GM18951 (cell line): Measurements from ENCODE around the gene RALGAPA2.

ENCODE experiments used
- POLR2A ChIP-seq: IDR thresholded peaks from 4 replicates; pipeline ENCODE4 v1.6.1; 2011; ENCODE audit warnings: mild to moderate bottlenecking; ENCODE audit not compliant: insufficient read length, insufficient read depth; ENCODE audit errors: extremely low read depth
- in situ Hi-C: fragments of 300-500 bp; cut with MboI; formaldehyde crosslinking; loops from one replicate; pipeline ENCODE4 v1.12.0; 2022; ENCODE audit warnings: low sequenced_read_pairs, mixed read lengths, inconsistent platforms; ENCODE audit not compliant: unreplicated experiment

RALGAPA2 gene

DNA sequence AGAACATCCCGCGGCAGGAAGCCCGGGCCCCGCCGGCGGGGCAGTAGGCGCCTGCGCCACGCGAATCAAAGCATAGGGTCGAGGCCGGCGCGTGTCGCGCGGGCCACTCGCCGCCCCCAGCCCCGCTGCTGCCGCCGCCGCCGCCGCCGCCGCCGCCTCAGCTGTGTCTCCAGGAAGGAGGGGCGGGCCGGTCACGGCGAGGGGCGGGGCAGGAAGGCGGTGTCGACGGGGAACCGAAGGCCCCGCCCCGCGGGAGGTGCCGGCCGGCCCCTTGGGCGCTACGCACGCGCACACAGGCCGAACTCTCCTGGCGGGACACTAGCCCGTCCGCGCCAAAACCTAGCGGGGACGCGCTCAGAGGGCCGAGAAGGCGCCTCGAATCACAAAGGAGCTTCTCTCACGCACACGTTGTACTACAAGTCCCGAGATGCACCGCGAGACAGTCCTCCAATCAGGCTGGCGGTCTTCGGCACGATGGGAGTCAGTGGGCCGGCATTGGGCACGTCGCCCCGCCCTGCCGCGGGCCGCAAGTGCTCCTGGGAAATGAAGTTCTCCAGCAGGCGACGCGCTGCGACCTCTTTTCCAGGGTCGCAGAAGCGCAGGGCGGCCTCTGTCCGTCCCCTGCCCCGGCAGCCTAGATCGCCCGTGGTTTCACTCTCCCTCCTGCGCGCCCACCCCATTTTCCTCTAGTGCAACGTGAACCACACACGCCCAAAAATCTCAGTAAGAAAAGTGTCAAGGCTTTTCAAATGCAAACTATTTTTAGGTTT lies at the start of gene RALGAPA2:
Gene RALGAPA2, minus strand, starts transcription at position 171 of the 770 bp plus-strand sequence. Its CDS starts 164 bp downstream, at position 7.
- TF ChIP-seq POLR2A, result peak; percentile 43
- in situ Hi-C loops, result no loop called here

DNA sequence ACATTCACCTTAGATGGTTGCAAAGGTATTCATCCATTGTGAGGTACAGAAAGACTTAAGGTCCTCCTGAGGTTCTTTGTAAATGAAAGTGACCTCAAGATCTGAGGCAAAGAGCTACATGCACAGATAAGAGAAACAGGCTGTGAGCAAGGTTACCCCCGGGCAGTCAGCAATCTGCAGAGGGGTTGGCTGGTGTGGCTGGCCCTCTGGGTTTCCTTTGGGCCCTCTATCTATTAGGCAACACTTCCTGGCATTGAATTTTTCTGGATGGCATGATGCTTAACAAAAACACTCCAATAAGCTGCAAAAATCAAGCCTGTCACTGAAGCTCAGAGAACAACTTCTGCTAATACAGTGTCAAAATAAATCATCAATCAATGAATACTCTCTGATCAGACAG lies 48.9 kb upstream of the RALGAPA2 start:
- in situ Hi-C loops, result no loop called here
- no peak for TF ChIP-seq POLR2A

DNA sequence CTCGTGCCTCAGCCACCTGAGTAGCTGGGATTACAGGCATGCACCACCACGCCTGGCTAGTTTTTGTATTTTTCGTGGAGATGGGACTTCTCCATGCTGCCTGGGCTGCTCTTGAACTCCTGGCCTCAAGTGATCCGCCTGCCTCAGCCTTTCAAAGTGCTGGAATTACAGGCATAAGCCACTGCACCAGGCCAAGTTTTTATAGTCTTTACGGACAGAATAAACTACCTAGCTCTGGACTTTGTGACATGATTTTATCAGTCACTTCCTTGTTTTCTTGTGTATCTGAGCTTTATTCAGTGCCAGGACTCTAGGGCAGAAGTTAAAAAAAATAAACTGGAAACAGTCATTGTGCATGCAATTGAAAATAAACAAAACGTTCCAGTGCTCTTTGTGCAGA lies 46.7 kb upstream of the RALGAPA2 start:
- in situ Hi-C loops, result no loop called here
- no peak for TF ChIP-seq POLR2A

DNA sequence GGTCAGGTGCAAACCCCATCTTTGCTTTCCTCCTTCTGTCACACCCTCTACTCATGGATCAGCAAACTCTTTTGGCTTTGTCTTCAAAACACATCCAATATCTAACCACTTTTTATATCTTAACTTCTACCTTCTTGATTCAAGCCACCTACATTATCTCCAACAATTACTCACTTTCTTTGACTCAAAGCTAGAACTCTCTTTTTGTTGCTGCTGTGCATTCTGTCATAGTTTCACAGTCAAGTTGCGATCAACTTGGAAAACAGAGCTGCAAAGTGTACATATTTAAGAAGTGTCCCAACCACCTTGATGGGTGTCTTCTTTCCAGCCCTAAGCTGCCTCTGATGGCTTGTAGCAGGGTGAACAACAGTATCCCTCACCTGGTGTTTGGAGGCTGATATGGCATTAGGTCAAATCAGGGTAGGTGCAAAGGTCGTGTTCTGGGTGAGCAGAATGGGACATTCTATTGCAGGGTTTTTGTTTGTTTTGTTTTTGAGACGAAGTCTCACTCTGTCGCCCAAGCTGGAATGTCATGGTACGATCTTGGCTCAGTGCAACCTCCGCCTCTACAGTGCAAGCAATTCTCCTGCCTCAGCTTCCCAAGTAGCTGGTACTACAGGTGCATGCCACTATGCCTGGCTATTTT lies 43.4 kb upstream of the RALGAPA2 start:
- in situ Hi-C loops, result no loop called here
- TF ChIP-seq POLR2A, result no peak

DNA sequence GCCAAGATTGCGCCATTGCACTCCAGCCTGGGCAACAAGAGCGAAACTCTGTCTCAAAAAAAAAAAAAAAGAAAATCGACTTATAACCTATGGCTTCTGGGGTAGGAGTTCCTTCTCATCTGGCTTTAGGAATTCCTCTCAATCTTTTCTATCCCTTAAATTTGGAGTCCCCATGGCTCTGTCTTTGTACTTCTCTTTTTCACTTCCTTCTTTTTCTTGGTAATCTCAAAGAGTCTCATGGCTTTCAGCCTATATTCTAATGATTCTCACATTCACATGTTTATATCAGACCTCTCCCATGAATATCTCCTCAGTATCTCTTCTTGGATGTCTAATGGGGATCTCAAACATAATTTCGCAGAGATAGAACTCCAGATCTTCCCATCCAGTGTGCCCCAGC lies 42.8 kb upstream of the RALGAPA2 start:
- in situ Hi-C loops, result no loop called here
- TF ChIP-seq POLR2A, result no peak

DNA sequence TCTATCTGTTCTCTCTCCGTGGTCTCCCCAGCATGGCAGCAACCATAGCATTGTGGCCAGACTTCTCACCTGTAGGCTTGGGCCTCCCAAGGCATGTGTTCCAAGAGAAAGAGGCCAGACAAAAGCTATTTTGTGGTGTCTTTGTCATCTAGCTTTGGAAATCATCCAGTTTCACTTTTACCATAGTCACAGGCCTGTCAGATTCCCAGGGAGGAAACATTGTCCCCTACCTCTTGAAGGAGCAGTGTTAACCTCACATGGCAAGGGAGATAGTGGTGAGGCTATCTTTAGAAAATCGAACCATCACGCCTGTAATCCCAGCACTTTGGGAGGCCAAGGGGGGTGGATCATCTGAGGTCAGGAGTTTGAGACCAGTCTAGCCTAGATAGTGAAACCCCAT lies 42.3 kb upstream of the RALGAPA2 start:
- in situ Hi-C loops, result no loop called here

DNA sequence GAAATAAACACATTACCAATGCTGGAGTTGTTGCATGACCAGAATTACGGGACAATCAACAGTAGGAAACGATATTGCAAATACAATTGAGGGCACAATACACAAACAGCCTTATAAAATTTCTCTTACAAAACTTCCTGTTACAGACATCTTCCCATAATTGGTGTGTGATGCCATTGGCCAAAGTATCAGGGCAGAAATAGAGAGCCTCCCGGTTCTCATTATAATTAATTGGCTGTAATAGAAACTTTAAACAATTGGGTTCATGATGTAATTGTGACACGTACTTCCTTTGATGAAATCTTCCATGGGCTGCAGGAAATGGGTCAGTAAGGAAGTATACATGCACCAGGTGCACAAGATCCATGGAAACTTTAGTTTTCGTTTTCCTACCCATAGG lies 40.3 kb upstream of the RALGAPA2 start:
- no peak for TF ChIP-seq POLR2A
- in situ Hi-C loops, result no loop called here

More for the DNA sequence above, 42.3 kb upstream of the RALGAPA2 start:
- no peak for TF ChIP-seq POLR2A

DNA sequence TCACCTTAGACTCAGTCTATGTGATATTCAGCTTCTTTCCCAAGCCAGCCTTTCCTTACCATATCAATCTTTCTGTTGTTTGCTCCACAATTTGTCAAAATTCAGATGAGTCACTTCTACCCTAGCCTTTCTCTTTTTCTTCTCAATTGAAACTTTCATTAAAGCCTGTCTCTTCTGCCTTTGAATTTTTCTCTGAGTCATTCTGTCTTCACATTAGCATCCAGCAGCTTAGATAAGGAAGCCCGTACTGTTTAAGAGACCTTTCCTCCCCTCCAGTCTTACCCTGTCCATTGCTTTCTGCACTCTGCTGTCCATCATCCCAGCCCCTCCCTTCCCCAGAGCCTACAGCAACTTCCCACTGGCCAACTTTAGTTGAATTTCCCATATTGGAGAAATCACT lies 34.9 kb upstream of the RALGAPA2 start:
- in situ Hi-C loops, result no loop called here

DNA sequence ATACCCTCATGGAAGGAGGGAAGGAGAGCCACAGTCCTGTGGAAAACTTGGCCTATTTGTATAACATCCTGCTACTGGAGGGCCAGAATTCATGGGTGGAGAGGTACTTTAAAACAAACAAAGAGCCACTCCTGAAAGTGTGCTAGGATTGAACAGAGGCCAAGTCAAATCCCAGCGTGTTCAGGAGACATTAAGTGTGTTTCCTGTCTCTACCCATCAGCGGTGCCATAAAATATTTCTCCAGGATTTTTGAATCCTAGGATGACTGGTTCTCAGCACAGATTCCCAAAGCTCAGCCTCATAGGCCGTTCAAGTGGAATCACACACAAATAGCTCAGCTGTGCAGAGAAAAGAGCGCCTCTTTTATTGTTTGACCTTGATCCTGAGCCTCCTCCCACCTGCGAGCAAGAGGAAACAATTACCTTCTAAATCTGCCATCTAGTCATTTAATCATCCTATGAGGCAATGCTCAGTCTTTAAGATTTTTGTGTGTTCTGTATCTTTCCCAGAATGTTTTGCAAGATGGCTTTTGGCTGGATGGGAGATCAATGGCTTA lies 31.8 kb upstream of the RALGAPA2 start:
- in situ Hi-C loops, result no loop called here

More for the DNA sequence above, 34.9 kb upstream of the RALGAPA2 start:
- no peak for TF ChIP-seq POLR2A

DNA sequence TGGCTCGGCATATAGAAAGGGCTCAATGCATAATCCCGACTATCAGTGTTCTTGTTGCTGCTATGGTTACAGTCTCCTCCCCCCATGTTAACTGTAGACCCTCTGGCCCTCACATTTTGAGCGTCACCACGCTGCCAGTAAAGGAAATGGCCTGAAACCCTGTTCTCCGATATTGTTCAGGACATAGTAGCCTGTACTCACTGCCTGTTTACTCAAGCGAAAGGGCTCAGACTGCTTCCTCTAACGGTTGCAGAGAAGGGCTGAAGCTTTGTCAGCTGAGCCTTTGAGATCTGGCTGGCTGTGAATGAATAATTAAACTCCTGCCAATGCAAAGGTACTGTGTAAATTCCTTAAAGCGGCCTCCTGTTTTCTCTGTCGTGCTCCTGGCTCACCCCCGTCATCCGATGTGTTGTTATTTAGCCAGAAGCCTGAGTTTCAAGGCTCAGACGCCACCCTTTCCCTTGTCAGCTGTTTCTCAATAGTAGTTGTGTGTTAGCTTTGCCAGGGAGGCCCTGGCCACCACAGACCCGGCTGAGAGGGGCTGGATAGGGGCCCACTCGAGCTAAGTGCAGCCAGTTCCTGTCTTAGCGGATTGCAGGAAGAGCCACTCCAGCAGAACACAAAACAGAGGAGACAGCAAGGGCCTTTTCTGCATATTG lies 31.2 kb upstream of the RALGAPA2 start:
- in situ Hi-C loops, result no loop called here
- TF ChIP-seq POLR2A, result no peak

More for the DNA sequence above, 31.8 kb upstream of the RALGAPA2 start:
- TF ChIP-seq POLR2A, result no peak

DNA sequence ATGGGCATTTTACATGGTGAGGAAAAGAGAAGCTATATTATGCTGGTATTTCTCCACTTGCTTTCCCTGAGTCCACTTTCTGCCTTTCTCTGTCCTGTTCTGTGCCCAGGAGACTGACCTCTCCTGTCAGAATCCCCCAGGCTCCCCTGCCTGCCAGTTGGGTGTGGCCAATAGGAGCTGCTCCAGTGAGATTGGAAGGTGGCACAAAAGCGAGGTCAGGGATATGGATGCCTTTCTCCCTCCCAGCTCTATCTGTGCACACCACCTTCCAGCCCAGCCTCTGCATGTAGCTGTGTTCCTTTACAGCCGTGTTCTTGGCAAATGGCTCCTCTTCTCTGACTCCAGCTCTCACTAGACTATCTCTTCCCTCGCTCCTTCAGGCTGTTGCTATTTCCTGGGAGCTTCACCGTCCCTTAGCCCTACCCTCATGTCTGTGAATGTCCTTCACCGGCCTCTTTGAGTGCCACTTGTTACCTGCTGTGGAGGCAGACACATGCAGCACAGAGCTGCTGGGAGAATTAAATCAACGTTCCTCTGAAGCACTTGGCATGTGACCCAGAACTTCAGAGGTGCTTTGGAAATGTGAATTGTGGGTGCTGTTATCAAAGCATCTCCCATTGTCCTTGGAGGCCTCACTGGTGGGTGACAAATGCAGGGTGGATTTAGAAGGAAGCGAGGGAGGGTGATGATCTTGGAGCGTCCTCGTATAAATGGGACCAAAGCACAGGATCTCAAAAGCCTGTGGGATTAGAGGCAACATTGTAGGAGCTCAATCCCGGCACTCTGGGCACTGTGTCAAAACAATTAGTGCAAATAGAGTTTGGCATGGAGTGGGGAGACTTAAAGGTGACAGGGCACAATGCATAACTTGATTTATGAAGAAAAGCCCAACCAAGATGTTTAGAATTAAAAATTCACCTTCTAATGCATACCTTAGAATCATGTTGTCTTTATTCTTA lies 28.9 kb upstream of the RALGAPA2 start:
- TF ChIP-seq POLR2A, result no peak
- in situ Hi-C loops, result no loop called here

DNA sequence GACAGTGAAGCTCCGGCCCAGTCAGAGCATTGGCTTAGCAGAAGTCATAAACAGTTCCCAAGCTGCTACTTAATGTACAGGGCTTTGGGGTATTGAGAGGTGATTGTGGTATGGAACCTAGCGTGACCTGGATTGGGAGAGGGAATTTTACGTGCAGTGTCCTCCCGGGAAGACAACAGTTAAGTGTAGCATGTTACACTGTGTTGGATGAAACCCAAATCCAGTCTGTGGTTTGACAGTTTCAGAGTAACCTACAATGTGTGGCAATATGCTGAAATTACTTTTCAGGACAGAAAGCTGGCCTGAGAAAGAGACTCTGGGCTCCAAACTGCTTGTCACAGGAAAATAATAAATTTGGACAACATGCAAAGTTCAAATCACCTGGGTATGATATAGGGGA lies 28.1 kb upstream of the RALGAPA2 start:
- in situ Hi-C loops, result no loop called here
- no peak for TF ChIP-seq POLR2A

DNA sequence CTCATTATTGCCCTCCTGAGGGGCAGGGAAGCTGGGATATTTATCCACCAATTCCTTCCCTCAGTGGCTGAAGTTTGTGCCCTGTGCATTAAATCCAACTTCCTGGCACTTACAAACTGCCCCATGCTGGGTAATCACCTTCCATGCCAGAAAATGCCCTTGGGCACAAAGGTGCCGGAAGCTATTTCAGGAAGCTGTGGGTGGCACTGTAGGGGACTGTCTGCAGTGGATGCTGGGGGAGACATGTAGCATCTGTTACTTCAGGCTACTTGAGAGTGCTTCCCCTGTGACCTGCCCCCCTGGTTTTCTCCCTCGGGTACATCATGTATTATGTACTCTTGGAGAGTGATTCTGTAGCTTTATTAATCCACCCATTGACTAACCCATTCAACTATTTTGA lies 24.7 kb upstream of the RALGAPA2 start:
- in situ Hi-C loops, result no loop called here
- no peak for TF ChIP-seq POLR2A

DNA sequence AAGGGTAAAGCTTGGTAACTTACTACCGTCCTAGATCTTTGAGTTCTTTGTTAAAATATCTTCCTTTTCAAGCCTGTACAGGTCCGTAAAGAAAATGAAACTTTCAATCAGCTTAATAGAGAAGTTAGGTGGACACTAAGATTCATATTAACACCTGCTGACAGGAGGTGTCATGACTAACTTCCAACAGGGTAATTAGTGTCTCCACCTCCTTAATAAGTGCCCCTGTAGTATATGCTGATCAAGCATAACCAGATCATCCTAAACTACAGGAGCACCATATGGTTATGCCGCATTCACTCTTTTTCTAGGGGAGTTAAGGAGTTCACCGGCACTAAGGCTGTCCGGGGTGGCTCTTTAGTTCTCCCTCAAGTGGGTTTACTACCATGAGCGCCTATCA lies 23.9 kb upstream of the RALGAPA2 start:
- TF ChIP-seq POLR2A, result no peak
- in situ Hi-C loops, result no loop called here
